Measurements from ENCODE around the gene GLT1D1.

GLT1D1 gene

DNA sequence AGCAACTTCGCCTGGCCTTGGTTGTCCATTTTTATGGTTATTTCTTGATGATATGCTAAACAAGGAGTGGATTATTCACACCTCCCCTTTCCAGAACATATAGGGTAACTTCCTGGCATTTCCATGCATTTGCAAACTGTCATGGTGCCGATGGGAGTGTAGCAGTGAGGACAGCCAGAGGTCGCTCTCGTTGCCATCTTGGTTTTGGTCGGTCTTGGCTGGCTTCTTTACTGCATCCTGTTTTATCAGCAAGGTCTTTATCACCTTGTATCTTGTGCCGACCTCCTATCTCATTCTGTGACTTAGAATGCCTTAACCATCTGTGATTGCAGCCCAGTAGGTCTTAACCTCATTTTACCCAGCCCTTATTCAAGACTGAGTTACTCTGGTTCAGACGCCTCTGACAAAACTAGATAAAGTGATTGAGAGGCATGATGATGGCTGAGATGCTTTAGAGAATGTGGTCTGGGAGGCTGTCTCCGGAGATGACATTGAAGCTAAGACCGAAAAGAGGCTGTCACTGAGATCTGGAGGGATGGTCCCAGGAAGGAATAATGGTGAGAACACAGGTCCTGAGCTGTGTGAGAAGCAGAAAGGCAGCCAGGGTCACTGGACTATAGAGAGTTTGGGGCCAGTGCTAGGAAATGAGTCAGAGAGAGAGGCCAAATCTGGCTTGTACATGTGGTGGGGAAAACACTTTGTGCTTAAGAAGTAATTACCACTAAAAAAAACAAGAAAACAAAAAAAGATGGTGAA is 2.9 kb downstream of the GLT1D1 start:
- DNase-seq = no peak

GRCh38 chr12:128856791-128857078 is 3.5 kb downstream of the GLT1D1 start:
- no peak for DNase-seq

GRCh38 chr12:128857133-128857763 is 4.0 kb downstream of the GLT1D1 start:
- no peak for DNase-seq

DNA sequence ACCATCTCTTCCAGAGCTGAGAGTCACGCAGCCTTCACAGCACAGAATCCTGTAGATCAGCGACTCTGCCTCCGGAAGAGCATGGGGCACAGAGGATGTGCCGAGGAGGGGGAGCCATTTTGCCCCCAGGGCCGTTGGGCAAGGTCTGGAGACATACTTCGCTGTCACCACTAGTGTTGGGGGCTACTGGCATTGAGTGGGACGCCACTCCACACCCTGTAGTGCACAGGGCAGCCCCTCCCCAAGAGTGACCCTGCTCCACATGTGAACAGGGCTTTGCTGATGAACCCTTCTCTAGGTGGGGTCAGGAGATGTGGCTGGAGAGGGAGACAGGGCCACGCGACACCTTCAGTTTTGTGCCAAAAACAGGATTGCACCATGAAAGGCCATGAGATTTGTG is 6.0 kb downstream of the GLT1D1 start:
- no peak for DNase-seq

GRCh38 chr12:128861226-128862016 is 8.1 kb downstream of the GLT1D1 start:
- no peak for DNase-seq

GRCh38 chr12:128863957-128864356 is 10.7 kb downstream of the GLT1D1 start:
- DNase-seq = no peak

- no peak for DNase-seq
These were observed 11.4 kb downstream of the GLT1D1 start for GRCh38 chr12:128864516-128865186.

DNA sequence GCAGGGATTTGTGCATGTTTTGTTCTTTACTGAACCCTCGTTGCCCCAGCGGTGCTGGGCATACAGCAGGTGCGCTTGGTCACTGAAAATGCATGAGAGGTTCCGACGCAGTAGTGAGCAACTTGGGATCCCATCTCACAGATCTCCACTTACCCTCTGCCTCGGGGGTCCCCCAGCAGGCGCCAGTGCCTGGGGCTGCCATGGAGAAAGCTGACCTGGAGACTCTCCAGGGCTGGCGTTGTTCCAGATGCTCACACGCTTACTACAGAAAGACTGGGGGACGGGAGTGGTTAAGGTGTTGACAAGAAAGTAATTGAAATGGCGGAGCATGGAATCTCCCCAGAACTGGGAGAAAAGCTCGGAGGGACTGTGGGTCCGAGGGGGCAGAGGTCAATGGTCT is 14.2 kb downstream of the GLT1D1 start:
- no peak for DNase-seq

DNA sequence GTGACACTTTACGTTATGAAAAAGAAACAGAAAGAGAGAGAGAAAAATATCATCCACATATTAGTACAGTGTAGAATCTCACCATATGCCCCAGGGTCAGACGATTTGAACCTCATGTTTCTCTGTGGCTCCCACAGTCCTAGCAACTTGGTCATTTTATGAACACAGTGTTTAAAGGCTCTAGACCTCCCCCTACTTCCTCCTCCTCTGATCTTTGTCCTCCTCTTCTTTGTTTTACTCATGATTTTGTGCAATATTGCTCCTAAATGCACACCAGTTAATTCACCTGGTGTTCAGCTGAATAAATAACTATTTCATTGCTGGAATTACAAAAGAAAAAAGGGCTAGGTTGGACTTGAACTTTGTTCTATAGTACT is 18.2 kb downstream of the GLT1D1 start:
- no peak for DNase-seq

DNA sequence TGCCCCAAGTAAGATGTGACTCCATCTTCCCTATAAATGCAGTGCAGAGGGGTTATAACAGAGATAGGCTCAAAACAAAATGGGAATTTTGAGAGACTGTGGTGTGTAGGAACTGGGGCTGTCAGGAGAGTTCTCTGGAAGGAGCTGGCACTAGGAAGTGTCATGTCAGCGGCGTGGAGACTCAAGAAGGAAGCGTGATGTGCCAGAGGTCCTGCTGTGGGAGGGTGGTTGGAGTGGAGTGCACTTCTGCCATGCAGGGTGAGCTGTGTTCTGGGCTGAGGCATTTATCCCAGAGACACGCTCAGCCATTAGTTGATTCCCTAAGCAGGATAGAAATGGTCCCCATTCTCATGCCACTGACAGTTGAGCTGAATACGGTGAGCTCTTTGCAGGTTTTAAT is 19.0 kb downstream of the GLT1D1 start:
- no peak for DNase-seq

- DNase-seq = no peak
These were observed 23.3 kb downstream of the GLT1D1 start for GRCh38 chr12:128876559-128876958.

- no peak for DNase-seq
These were observed 26.9 kb downstream of the GLT1D1 start for GRCh38 chr12:128879898-128880764.

GRCh38 chr12:128891856-128892255 is 38.6 kb downstream of the GLT1D1 start:
- no peak for DNase-seq

DNA sequence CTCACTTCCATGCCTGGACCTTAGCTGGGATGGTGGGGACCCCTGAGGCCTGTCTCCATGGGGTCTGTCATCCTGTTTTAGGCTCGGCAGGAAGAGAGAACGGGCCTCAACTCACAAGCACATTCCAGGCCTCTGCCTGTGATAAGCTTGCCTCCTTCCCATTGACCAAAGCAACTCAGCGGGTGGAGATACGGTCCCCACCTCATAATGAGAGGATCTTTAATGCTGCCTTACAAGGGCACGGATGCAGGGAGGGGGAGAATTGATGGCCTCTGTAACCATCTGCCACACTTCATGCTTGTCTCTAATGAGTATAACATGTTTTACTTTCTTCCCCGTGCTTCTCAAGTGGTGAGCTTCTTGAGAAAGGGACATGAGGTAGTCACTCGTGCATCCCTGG is 50.0 kb downstream of the GLT1D1 start:
- no peak for DNase-seq

GRCh38 chr12:128905003-128905544 is 51.8 kb downstream of the GLT1D1 start:
- no peak for DNase-seq

- no peak for DNase-seq
These were observed 53.3 kb downstream of the GLT1D1 start for GRCh38 chr12:128906485-128907137.

GRCh38 chr12:128908254-128908653 is 55.0 kb downstream of the GLT1D1 start:
- no peak for DNase-seq

- no peak for DNase-seq
These were observed 56.4 kb downstream of the GLT1D1 start for GRCh38 chr12:128909653-128910052.

- DNase-seq = no peak
These were observed 57.4 kb downstream of the GLT1D1 start for GRCh38 chr12:128910629-128911028.

DNA sequence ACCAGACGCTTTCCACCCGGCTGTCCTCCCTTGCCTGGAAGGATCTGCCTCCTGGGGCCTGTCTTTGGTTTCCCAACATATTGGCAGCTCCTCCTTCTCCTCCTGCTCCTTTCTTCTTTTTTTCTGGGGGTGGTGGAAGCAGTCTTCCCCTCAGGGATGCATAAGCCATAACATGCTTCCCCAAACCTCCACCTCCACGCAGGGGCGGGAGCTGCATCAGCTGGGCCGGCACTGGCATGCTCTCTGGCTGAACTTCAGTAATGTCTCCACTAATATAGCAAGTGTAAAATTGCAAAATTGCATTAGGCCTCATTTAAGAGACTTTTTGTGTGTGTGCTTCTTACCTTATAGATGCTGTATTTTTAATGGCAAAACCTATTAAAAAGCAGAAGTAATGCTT is 58.6 kb downstream of the GLT1D1 start:
- no peak for DNase-seq

- DNase-seq = no peak
These were observed 61.8 kb downstream of the GLT1D1 start for GRCh38 chr12:128914908-128915563.
